ENCODE measurements around the gene C15orf62.

The C15orf62 gene

GRCh38 chr15:40747685-40748631, 21.8 kb upstream of the C15orf62 start:
- no peak overlapping the region for H3K27ac ChIP-seq
- DNase-seq (ENCODE audit: low spot score), result no peak
- TF ChIP-seq CTCF (IDR thresholded peaks at IDR 0.05), result no peak
- no peak overlapping the region for H3K4me3 ChIP-seq

- H3K4me3 ChIP-seq, result no peak overlapping the region
- DNase-seq (ENCODE audit: low spot score), result no peak
- no peak for TF ChIP-seq CTCF (IDR thresholded peaks at IDR 0.05)
- no peak overlapping the region for H3K27ac ChIP-seq
These were observed 20.6 kb upstream of the C15orf62 start for GRCh38 chr15:40749151-40749630.

- DNase-seq (ENCODE audit: low spot score), result no peak
- Histone ChIP-seq H3K4me3 (no peak overlapping the region), H3K27ac (no peak overlapping the region)
- no peak for TF ChIP-seq CTCF (IDR thresholded peaks at IDR 0.05)
These were observed 18.9 kb upstream of the C15orf62 start for GRCh38 chr15:40750885-40751284.

GRCh38 chr15:40751745-40752144, 18.0 kb upstream of the C15orf62 start:
- no peak overlapping the region for H3K4me3 ChIP-seq
- H3K27ac ChIP-seq, result no peak overlapping the region
- TF ChIP-seq CTCF (IDR thresholded peaks at IDR 0.05), result no peak
- no peak for DNase-seq (ENCODE audit: low spot score)

GRCh38 chr15:40754574-40754882, 15.3 kb upstream of the C15orf62 start:
- Histone ChIP-seq H3K27ac (peak overlapping the region; percentile 63 to 80), H3K4me3 (peak overlapping the region; percentile 74)
- DNase-seq (ENCODE audit: low spot score), result no peak
- TF ChIP-seq CTCF (IDR thresholded peaks at IDR 0.05), result no peak

- peak within 1 kb of the TSS; percentile 74 for H3K4me3 ChIP-seq
- TF ChIP-seq CTCF (IDR thresholded peaks at IDR 0.05), result no peak
- peak within 1 kb of the TSS; percentile 63 to 80 for H3K27ac ChIP-seq
These were observed 14.6 kb upstream of the C15orf62 start, which contains the start of gene RMDN3 for GRCh38 chr15:40754883-40755811. Gene RMDN3 (minus strand): TSS chr15:40755254. CDS start chr15:40754783, 471 bp downstream.

More at GRCh38 chr15:40754883-40755811, 14.6 kb upstream of the C15orf62 start, which contains the start of gene RMDN3:
- peak; percentile 91 for DNase-seq (ENCODE audit: low spot score)
